CD4-positive, alpha-beta T cell treated with Interleukin-15 for 4 hours (primary cell): ENCODE measurements around the gene CRELD2.

Source experiments
- DNase-seq: peaks from one replicate; pipeline ENCODE4 v3.0.0-alpha.2; 2020; ENCODE audit warnings: low spot score

The CRELD2 gene

DNA sequence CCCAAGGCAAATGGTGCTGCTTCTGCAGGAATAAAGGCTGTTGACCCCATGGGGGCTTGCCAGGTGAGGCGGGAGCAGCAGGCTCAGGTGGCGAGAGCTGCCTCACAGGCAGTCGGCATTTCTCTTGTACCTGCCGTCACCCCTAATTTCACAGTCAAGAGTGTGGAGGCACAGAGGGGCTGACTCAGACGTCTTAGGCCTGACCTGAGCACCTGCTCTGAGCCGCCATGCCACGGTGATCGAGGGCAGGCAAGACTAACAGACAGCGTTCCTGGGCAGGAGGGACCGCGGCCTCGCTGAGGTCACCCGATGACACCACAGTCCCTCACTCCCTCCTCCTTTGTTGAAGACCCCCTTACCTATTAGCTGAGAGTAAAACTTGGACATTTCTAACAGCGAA lies 5.4 kb upstream of the CRELD2 start:
- no peak for DNase-seq

DNA sequence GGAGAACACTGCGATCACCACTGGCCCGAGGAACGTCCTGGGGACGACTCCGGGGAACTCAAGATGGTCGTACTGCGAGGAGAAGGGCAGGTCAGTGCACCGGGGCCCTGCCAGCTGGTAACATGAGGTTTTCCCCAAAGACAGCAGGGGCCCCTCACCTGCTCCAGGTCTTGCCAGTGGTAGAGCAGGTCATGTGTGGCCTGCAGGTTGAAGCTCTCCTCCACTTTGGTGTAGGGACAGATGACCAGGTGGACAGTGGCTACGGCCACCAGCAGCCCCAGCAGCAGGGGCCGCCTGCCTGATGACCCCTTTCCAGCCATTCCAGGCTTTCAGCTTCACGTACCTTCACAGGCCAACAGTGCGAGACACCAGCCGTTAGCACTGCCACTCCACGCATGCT lies 5.0 kb upstream of the CRELD2 start:
- DNase-seq, result no peak

DNA sequence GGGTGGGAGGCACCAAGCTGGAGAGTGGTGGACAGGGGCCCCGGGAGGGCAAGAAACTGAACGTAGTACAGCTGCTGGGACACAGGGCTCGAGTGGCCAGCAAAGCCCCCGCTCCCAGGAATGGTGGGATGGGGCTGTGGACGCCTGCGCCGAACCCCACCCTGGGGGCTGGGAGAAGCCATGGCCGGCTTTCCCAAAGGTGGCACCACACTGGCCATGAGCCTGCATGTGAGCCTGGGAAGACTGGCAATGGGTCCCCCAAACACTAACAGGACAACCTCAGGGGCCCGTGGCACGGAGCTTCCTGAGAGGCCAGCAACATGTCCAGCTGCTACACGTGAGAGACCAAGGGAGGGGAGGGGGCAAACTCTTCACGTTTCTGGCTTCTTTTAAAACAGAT lies 4.2 kb upstream of the CRELD2 start:
- no peak for DNase-seq

DNA sequence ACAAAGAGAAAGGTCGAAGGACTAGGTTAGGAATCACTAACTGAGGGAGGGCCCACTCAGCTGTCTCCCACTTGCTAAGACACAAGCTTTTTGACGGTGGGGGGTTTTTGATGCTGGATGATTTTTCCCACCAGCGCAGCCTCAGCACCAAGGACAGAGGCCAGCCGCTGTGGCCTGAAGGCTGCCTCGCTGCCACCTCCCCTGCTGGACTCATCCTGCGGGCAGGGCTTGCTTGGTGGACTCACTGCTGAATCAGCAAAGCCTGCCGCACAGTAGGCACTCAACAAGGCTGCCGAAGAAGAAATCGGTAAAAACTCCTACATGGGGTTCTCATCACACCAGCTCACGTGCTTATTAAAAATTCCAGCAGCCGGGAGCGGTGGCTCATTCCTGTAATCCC lies 2.8 kb upstream of the CRELD2 start:
- DNase-seq, result no peak

DNA sequence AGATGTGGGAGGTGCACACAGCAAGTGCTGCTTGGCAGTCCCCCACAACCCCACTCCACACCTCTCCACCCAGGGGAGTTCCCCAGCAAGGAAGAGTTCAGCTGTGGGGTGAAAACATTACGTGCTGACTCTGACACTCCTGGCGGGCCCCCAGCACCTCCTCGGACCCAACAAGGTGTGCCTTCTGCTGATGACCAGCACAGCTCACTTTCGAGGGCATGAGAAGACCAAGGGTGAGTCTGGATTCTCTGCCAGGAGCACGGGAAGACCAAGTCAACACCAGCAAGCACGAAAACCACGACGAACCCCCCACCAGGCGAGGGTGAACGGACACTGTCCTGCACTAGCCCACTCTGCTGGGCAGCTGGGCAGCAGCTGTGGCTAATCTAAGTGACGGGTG lies 1.6 kb upstream of the CRELD2 start:
- no peak for DNase-seq

DNA sequence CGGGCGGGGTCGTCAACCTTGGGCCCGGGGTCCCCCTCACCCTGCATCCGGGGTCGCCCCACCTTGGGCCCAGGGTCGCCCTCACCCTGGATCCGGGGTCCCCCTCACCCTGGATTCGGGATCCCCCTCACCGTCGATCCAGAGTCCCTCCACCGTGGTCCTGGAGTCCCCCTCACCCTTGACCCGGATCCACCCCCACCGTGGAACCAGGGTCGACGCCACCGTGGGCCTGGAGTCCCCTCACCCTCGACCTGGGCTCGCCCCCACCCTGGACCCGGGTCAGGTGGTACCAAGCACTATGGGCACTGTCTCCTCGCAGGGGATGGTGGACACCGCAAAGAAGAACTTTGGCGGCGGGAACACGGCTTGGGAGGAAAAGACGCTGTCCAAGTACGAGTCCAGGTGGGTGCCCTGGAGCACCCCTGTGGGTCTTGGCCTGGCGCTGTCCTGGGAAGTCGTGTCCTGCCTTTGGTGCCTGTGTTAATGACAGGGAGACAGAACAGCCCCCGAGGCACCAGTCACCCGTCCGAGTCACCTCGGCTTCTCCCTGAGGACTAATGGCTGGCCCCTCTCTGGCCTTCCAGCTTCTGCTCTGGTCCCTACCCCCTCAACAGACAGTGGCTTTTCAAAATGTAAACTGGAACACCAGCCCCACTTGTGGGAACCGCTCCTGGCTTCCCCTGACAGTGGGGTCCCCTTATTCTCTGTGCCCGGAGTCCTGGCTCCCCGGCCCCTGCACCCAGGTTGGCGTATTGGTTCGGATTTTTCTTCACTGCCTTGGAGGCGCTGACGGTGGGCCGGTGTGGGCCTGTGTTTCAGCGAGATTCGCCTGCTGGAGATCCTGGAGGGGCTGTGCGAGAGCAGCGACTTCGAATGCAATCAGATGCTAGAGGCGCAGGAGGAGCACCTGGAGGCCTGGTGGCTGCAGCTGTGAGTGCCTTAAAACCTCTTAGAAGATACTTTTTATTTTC lies 762 bp downstream of the CRELD2 start:
- no peak for DNase-seq

DNA sequence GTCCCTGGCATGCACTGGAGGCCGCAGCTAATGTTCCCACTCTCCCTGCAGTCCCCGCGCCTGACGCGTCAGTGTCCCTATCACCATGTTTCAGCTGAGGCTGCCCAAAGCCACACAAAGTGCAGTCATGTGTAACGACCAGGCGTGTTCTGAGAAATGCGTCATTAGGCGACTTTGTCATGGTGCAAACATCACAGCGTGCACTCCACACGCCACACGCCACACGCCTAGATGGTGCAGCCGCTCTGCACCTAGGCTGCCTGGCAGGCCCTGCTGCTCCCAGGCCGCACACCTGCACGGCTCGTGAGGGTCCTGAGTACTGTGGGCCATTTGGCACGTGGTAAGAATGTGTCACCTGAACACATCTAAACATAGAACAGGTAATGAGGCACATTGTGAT lies 2.4 kb downstream of the CRELD2 start:
- DNase-seq, result no peak

DNA sequence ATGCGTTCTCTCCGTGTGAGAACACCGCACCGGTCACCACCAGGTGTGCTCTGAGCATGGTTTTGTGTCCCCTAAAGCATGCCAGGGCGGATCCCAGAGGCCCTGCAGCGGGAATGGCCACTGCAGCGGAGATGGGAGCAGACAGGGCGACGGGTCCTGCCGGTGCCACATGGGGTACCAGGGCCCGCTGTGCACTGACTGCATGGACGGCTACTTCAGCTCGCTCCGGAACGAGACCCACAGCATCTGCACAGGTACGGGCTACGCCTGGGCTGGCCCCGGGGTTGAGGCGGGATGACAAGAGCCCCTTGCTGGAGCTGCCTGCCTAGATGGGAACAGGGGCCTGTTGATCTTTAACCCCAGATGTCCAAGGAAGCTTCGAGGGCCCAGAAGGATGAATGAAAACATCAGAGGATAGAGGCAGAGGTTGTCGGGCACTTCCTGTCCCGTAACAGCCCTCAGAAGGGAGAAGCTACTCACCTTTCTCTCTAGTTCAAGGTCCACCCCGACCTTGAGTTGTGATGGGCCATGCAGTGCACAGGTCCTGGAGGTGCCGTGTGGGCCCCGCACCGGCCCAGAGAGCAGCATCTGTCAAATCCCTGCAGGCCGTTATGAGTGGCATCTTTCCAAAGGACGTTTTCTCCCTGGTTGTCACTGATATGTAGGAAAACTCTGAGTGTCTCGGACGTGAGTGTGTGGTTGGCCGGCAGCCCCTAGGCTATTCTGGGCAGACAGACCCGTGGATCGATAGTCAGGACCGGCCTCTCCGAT lies 3.3 kb downstream of the CRELD2 start:
- DNase-seq, result no peak

DNA sequence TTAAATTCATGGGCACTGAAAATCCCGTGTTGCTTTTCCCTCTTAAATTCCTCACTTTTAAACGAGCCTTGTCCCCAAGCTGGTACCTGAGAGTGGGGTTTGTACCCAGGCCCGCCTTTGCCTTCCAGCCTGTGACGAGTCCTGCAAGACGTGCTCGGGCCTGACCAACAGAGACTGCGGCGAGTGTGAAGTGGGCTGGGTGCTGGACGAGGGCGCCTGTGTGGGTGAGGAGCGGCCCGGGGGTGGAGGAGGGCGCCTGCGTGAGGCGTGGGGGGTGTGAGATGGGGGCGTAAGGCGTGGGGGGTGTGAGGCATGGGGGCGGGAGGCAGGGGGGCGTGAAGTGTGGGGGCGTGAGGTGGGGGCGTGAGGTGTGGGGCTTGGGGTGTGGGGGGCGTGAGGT lies 4.0 kb downstream of the CRELD2 start:
- no peak for DNase-seq

DNA sequence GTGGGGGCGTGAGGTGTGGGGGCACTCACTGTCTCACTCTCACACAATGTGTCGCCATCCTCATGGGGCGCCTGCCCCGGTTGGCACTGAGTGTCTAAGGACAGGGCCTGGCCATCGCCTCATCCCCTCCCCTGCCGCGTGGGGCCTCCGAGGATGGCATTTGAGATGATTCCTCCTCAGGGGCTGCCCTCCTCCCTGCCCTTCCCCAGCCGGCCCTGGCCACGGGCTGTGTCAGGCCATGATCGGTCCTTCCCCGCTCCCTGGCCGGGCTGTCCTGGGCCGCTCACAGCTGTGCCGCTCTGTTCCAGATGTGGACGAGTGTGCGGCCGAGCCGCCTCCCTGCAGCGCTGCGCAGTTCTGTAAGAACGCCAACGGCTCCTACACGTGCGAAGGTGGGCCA lies 4.5 kb downstream of the CRELD2 start:
- DNase-seq, result no peak

DNA sequence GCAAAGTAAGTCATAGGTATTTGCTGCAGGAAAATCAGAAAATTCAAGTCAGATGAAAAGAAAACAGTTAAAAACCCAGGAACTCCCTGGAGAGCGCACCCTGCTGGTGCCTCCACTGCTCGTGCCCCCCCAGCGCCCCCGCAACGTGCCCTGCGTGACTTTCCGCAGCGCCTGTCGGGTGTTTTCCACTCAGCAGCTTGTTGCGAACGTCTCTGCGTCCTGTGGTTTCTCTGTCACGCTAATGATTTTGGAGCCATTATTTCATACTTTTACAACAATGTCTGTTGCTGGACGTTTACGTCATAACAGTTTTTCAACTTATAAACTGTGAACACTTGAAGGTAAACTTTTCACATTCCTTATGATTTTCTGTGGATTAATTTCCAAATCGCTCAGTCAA lies 5.0 kb downstream of the CRELD2 start:
- no peak for DNase-seq

DNA sequence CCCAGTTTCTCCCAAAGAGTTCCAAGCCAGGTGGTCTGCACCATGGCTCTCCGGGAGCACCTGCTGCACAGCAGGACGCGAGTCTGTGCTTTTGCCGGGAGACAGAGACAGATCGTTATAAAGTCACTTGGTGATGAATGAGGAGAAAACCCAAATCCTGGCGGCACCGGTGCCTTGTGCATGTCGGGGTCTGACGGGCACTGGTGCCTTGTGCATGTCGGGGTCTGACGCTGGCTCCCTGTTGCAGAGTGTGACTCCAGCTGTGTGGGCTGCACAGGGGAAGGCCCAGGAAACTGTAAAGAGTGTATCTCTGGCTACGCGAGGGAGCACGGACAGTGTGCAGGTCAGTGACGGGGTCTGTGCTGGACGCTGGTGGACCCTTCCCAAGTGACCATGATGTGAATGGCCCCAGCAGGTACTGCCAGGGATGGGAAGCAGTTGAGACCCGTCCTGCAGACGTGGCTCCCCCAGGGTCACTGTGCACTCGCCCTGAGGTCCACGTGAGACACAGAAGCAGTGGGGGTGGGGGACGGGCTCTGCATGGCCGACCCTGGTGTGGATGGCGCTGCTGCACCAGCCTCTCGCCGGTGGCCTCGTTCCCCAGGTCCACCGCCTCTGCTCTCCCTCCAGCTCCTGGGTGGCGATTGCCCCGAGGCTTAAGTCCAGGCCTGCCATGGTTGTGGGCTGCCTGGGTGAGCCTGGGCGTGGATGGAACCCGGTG lies 5.8 kb downstream of the CRELD2 start:
- no peak for DNase-seq

DNA sequence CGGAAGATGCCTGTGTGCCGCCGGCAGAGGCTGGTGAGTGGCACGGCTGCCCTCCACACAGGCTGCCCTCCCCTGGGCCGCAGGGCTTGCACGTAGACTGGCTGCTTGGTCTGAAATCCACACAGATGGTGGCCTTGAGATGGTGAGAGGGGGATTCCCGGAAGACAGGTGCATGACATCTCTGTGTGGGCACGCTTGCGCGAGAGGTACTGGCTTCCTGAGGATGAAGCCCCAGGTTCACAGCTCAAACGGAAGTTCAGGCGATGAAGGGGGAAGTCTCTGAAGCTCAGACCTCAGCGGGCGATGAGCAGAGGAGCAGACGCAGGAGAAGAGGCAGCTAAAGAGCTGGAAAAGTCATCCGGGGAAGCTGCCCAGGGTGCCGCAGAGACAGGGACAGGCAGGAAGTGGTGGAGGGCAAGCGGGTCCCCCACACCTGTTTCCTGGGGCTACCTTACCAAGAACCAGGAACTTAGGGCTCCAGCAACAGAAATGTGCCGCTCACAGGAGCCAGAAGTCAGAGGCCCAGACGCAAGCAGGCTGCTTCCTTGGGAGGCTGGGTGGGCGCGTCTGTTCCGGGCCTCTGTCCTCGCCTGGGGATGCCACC lies 7.2 kb downstream of the CRELD2 start:
- DNase-seq, result peak; percentile 77

DNA sequence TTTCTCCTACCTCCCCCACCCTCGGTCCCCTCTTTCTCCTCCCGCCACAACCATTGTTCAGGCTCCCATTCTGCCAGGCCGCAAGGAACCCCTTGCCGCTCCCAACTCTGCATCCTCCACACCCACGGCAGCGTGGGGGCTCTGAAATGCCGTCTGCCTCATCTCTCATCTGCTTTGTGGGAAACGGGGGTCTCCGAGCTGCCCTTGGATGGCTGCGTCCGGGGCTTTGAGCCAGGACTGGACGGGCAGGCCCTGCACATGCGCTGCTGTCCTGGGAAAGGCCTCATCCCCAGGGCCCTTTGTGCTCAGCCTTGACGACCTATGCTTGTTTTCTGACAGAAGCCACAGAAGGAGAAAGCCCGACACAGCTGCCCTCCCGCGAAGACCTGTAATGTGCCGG lies 8.5 kb downstream of the CRELD2 start:
- DNase-seq, result no peak

DNA sequence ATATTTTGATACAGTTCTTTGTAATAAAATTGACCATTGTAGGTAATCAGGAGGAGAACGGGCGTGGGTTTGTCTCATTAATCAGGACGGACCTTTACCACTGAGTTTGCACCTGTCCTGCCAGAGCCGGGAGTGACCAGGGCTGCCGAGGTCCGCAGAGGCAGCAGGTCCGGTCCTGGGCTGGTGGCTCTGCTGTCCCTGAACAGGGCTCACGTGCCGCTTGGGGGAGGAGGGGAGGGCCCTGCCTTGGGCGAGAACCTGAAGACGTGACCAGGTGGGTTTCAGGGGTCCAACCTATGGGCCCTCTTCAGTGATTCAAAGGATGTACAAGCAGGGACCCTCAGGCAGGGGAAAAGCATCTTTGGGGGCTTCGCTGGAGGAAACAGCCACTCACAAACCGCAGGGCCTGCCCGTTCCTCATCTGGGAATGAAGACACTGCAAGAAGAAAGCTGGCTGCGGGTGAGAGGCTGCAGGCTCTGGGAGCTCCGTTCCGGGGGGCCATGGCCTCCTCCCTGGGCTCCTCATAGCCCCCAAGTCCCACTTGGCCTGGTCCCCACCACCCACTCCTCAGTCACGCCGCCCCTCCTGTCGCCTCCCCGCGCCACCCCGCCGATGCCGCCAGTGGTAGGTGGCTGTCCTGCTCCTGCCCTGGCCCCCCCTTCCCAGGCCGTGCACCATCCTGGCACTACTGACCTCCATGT lies 9.2 kb downstream of the CRELD2 start:
- no peak for DNase-seq

DNA sequence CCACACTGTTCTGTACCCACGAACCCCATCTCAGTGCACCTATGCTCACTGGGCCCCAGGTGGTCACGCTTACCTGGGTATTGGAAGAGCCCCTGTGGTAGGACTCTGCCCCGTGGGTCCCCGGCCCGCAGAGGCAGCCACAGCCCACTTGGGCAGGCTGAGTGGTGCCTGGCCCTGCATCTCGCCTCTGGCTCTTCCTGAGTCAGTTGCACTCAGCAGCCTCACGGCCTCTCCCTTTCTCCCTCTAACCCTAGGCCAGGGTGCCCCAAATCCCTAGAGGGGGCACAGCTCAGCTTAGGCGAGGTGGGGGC lies 9.7 kb downstream of the CRELD2 start:
- no peak for DNase-seq

DNA sequence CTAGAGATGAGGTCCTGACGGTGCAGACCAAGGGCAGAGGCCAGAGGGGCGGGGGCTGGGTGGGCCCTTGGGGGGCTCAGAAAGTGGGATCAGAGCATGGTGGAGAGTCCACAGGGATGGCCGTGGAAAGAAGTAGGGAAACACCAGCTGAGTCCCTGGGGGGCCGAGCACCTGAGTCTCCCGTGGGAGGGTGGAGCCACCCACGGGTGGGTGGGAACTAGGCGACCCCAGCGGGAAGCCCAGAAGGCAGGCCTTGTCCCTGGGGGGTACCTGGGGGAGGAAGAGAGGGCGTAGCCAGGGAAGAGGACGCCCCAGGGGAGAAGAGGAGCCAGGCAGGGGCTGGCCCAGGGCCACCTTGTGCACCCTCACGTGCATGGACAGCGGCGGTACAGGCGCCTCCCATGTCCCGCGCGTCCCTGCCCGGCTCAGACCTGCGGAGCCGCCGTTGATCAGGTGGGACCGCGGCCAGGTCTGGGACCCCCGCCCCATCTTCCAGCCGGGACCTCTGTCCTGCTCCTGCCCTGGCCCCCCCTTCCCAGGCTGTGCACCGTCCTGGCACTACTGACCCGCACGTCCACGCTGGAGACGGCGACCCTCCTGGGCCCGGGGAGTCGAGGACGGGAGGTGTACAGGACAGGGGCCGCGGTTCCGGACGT lies 10.2 kb downstream of the CRELD2 start:
- DNase-seq, result no peak

DNA sequence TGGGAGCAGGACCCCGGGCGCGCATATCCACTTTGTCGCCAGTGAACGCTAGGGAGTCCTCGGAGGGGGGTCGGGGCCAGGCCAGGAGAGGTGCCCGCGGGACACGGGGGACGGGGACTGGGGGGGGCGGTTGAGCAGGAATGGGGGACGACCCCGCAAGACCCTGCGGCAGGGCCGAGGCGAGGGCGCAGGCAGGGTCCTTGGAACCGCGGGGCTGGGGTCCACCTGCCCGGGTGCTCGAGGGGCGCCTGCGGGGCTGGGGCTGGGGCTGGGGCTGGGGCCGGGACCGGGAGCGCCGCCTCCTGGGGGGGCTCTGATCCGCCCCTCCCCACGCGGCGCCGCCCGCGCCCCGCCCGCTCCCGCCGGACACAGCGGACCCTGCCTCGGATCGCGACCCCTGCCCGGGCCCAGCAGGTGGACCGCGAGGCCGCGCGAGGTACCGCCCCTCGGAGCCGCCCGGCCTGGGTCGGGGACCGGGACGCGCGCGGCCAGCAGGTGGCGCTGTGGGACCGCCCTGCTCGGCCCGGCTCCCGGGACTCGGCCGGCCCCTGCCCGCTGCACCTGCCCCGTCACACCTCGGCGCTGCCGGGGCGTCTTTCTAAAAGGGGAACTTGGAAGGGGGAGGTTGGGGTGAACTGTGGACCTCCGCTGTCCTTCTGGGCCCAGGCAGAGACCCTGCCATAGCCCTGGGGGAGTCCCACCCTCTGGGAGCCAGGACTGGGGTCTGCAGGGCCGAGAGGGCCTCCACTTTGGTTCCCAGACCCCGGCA lies 11.0 kb downstream of the CRELD2 start:
- DNase-seq, result peak; percentile 76

DNA sequence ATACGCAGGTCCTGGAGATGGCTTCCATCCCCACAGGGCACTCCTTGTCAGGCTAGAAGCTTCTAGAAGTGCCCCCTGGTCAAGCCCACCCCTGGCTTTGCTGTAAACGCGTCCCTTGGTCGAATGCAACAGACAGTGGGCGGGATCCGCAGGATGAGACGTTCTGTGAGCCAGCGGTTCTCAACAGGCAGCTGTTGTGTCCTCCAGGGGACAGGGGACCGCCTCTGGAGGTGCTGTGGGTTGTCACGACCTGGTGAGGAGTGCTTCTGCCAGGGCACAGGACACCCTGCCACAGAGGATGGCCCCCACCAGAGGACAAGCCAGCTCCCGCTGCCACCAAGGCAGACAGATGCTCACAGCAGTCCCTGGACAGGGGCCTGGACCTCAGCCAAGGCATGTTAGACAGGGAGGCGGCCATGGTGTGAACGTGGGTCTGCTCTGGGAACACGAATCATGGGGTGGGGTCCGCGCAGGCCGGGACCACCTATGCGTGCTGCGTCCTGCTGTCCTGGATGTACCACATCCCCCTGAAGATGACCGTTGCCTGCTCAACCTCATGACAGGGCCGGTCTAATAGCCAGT lies 11.7 kb downstream of the CRELD2 start:
- no peak for DNase-seq
